NCI-H526 (cell line): ENCODE results near the gene LCN10.
A peak's percentile ranks its signal among the peaks of the same experiment; 100 is the strongest.
"Not testable (repeated sequence)": the region's sequence is repeated elsewhere in the genome, so short reads cannot be mapped to it uniquely, and the experiment has no call there.

ENCODE experiments used
- DNase-seq, 2 experiments: peaks; one replicate each; lab custom pipeline; 2025; lab: John Stamatoyannopoulos, UW

LCN10 gene

GRCh38 chr9:136771907-136772415, 29.2 kb upstream of the LCN10 start:
- DNase-seq: no peak

DNA sequence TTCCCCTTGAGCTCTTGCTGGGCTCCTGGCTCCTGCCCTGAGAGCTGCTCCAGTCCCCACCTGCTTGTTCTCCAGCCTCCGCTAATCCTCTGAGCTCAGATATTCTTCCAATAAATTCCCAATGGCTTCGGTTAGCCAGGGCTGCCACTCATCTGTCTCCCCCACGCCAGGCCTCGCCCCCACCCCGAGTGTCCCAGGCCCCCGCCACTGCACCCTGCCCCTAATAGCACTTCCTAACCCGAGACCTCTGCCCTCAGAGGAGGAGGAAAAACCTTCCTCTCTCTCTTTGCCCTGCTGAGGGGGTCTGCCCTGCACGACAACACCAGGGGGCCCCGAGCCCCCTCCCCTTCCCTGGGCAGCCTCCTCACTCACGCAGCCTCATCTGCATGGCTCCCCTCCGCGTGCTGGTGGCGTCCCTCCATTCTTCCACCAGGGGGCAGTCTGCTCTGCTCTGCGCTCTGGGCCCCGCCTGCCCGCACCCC, 27.0 kb upstream of the LCN10 start:
- DNase-seq: peak in 1 of 2 experiments; percentile 60

DNA sequence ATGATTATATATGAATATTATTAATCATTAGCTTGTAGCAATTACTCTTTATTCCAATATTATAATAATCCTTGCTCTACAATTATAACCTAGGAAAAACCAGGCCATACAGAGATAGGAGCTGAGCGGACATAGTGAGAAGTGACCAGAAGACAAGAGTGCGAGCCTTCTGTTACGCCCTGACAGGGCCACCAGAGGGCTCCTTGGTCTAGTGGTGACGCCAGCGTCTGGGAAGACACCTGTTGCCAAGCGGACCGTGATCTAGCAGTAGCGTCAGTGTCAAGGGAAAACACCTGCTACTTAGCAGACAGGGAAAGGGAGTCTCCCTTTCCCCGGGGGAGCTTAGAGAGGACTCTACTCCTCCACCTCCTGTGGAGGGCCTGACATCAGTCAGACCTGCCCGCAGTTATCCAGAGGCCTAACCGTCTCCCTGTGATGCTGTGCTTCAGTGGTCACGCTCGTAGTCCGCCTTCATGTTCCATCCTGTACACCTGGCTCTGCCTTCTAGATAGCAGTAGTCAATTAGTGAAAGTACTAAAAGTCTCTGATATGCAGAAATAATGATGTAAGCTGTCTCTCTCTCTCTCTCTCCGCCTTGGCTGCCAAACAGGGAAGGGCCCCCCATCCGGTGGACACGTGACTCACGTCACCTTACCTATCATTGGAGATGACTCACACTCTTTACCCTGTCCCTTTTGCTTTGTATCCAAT, 23.8 kb upstream of the LCN10 start:
- peak; percentile 36 to 71 for DNase-seq

GRCh38 chr9:136765745-136766409, 23.1 kb upstream of the LCN10 start:
- DNase-seq: not testable (repeated sequence)

GRCh38 chr9:136765041-136765440, 22.3 kb upstream of the LCN10 start:
- DNase-seq: no peak

DNA sequence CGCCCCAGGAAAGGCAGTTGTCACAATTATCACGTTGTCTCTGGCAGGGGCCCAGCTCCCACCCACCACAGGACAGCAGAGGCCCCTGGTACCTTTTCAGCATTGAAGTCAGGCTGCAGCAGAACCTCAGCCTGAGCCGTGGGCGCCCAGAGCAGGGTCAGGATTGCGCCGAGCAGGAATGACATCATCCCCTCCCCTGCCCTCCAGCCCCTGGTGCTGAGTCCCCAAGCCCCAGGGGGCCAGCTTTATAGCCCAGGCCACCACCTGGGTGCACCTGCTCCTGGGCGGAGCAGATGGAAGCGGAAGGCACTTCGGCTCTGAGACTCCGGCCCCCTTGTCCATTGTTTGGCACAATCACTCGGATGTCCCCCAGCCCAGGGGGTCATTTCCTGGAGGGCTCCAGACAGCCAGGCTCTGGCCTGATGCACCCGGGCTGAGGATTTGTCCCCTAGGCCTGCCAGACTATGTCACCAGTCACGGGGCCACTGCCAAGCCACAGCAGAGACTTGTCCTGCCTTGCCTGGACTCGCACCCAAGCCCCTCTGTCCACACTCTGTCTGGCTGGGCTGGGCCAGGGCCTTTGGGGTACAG, 21.7 kb upstream of the LCN10 start, which contains the start of gene LCN15:
TSS of gene LCN15 (minus strand) at position 218 of the 591 bp plus-strand sequence. CDS start at position 188, 30 bp downstream.
- no peak for DNase-seq

GRCh38 chr9:136763649-136764035, 20.9 kb upstream of the LCN10 start:
- no peak for DNase-seq

- DNase-seq: peak in 1 of 2 experiments; percentile 81
These were observed 20.3 kb upstream of the LCN10 start for GRCh38 chr9:136762915-136763648.

DNA sequence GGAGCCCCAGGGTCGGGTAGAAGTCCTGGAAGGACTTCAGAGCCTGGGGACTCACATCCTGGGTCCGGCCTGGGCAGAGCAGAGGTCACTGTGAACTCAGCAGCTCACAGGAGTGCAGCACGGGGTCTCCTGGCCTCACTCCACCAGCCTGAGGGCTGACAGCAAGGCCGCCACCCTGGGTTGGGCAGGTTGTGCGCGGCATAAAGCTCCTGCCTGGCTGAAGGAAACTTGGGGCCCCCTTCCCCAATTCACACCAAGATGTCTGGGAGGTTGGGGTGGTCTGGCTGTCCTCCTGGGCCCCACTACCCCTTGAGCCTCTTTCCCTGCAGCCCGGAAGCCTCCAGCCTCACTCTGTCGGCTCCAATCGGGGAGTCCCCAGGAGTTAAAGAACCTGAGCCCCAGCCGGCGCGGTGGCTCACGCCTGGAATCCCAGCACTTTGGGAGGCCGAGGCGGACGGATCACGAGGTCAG, 19.5 kb upstream of the LCN10 start:
- no peak for DNase-seq

DNA sequence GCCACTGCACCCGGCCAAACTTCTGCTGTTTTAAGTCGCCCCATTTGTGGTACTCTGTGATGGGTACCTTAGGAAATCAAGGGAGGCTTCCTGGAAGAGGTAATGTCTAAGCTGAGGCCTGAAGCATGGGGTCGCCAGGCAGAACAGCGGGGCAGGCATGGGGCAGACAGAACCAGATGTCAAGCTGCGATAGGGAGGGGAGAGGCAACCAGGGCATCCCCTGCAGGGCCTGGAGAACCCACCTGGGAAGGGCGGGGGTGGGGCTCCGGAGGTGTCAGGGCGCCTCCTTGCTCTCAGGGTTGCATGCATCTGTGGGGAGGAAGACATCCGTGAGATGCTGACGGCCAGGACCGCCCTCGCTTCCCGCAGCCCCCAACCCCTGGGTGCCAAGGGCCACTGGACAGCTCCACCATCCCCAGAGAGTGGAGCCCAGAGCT, 18.8 kb upstream of the LCN10 start:
- DNase-seq: no peak

GRCh38 chr9:136760834-136761544, 18.2 kb upstream of the LCN10 start:
- DNase-seq: peak; percentile 16 to 68

DNA sequence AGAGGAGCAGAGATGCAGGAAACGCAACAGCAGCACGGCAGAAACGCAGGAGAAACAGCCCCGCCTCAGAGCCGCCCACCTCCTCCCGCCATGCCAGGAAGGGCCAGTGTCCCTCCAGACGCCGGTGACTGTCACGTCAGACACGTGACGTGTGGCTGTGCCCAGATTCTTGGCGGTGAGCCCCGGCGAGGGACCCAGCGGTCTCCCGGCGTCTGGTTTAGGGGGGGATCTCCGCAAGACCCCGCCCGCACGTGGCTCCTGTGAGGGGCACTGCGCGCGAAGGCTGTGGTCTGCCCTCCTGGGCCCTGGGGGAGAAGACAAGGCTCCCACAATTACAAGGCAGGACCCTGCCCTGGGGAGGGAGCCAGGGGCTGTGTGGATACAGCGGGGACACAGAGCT, 17.7 kb upstream of the LCN10 start:
- DNase-seq: no peak

DNA sequence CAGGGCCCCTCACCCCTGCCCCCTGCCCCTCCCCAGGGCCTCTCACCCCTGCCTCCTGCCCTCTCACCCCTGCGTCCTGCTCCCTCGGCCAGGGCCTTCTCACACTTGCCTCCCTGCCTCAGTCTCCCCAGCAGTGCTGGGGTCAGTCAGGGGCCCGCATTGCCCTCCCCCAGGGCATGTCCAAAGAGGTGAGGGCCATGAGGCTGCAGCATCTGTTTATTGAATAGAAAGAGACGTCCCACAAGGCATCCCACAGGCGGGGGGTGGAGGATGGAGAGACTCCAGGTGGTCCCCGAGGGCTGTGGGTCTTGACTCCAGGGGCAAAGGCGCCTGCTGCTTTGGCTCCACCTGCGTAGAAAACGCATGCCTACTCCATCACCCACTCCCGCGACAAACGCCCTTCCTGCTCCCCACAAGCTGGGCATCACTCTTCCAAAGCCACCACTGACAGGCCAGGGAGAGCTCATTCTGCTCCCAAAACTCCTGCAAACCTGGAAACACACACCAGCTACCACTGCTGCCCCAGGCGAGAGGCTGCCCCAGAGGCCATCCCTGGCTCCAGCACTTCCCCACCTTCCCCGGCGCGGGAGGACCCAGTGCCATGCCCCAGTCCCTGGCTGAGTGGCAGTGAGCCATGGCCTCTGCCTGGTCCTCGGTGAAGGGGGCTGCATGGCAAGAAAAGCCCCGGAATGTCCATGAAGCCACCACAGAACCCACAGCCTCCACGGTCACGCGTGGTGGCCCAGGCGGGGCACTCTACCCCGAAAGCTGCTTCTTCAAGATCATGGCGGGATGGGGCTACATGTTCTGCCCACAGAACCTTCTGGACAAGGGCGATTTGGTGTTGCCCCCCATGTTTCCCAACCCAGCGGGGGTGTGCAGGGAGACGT, 16.9 kb upstream of the LCN10 start:
- no peak for DNase-seq

- no peak for DNase-seq
These were observed 16.3 kb upstream of the LCN10 start for GRCh38 chr9:136759001-136759400.

DNA sequence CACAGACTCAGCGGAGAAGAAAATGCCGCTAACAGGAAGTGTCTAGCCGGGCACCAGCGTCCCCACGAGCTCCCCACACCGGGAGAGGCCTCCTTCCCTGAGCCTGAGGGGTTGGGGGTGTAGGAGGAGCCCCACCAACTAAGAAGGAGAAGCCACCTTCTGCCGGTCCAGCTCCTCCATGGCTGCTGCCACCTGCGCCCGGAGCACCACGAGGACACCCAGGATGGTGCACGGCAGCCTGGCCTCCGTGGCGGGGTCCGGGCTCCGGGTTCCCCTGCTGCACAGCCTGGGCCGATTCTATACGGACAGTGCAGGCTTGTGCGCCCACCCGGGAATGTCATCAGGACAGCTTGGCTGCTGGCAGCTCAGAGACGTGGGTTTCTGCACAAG, 15.0 kb upstream of the LCN10 start:
- no peak for DNase-seq

GRCh38 chr9:136757328-136757727, 14.6 kb upstream of the LCN10 start:
- DNase-seq: no peak

GRCh38 chr9:136756836-136757235, 14.1 kb upstream of the LCN10 start:
- no peak for DNase-seq

DNA sequence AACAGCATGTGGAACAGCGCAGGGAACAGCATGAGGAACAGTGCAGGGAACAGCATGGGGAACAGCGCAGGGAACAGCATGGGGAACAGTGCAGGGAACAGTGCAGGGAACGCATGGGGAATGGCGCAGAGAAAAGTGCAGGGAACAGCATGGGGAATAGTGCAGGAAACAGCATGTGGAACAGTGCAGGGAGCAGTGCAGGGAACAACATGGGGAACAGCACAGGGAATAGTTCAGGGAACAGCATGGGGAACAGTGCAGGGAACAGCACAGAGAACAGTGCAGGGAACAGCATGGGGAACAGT, 13.3 kb upstream of the LCN10 start:
- DNase-seq: no peak

- not testable (repeated sequence) for DNase-seq
These were observed 12.8 kb upstream of the LCN10 start for GRCh38 chr9:136755302-136756133.
